ENCODE results near the gene UNC93B1. TPM values are rescaled to one million over a fixed set of nuclear protein-coding genes. Genes with fewer than 3 reads are reported as not detected.
A peak's percentile ranks its signal among the peaks of the same experiment; 100 is the strongest.

The UNC93B1 gene
- total RNA-seq, 1 donor from 2014 or later = 6.1 TPM

GRCh38 chr11:68011051-68011943, 7.4 kb upstream of the UNC93B1 start:
- peaks cover 29% of the 10 kb centered on the region for H3K4me1 ChIP-seq
- intact Hi-C loops (cut with micrococcal nuclease) = no loop called here
- H3K36me3 ChIP-seq = no peaks in the 10 kb centered on the region
- H3K27me3 ChIP-seq (ENCODE audit: low read depth) = no peaks in the 10 kb centered on the region
- H3K4me3 ChIP-seq = peak overlapping the region; percentile 57
- no peak for DNase-seq
- H3K9me3 ChIP-seq (replicated peaks) = no peaks in the 10 kb centered on the region
- TF ChIP-seq CTCF (IDR thresholded peaks at IDR 0.05; ENCODE audit: borderline replicate concordance) = no peak
- peak overlapping the region; percentile 83 for H3K27ac ChIP-seq (replicated peaks)

GRCh38 chr11:68010090-68011041, 6.5 kb upstream of the UNC93B1 start, which contains the start of gene ALDH3B1:
Gene ALDH3B1 (plus strand): TSS chr11:68010327. CDS start chr11:68015298, 4,971 bp downstream.
- no peaks in the 10 kb centered on the region for H3K9me3 ChIP-seq (replicated peaks)
- intact Hi-C loops (cut with micrococcal nuclease) = no loop called here
- peak within 1 kb of the TSS; percentile 57 for H3K4me3 ChIP-seq
- H3K36me3 ChIP-seq = no peaks in the 10 kb centered on the region
- TF ChIP-seq CTCF (IDR thresholded peaks at IDR 0.05; ENCODE audit: borderline replicate concordance) = no peak
- H3K27me3 ChIP-seq (ENCODE audit: low read depth) = no peaks in the 10 kb centered on the region
- peak within 1 kb of the TSS; percentile 83 for H3K27ac ChIP-seq (replicated peaks)
- DNase-seq = peak; percentile 90
- peaks cover 29% of the 10 kb centered on the region for H3K4me1 ChIP-seq

GRCh38 chr11:68009391-68010089, 5.6 kb upstream of the UNC93B1 start:
- Histone ChIP-seq H3K4me1 (peaks cover 32% of the 10 kb centered on the region), H3K27me3 (ENCODE audit: low read depth) (no peaks in the 10 kb centered on the region), H3K4me3 (peak overlapping the region; percentile 57), H3K36me3 (no peaks in the 10 kb centered on the region), H3K27ac (replicated peaks) (peak overlapping the region; percentile 83), H3K9me3 (replicated peaks) (no peaks in the 10 kb centered on the region)
- no peak for DNase-seq
- no peak for TF ChIP-seq CTCF (IDR thresholded peaks at IDR 0.05; ENCODE audit: borderline replicate concordance)
- intact Hi-C loops (cut with micrococcal nuclease) = no loop called here

GRCh38 chr11:68008381-68009337, 4.8 kb upstream of the UNC93B1 start:
- intact Hi-C loops (cut with micrococcal nuclease) = no loop called here
- no peaks in the 10 kb centered on the region for H3K9me3 ChIP-seq (replicated peaks)
- no peak for DNase-seq
- H3K4me3 ChIP-seq = no peak overlapping the region
- no peak for TF ChIP-seq CTCF (IDR thresholded peaks at IDR 0.05; ENCODE audit: borderline replicate concordance)
- H3K36me3 ChIP-seq = no peaks in the 10 kb centered on the region
- H3K27ac ChIP-seq (replicated peaks) = peak overlapping the region; percentile 83
- H3K4me1 ChIP-seq = peaks cover 40% of the 10 kb centered on the region
- H3K27me3 ChIP-seq (ENCODE audit: low read depth) = no peaks in the 10 kb centered on the region

Data from left ventricle myocardium inferior (tissue), 1 donor.